ENCODE data around the gene AFF3.

The AFF3 gene

DNA sequence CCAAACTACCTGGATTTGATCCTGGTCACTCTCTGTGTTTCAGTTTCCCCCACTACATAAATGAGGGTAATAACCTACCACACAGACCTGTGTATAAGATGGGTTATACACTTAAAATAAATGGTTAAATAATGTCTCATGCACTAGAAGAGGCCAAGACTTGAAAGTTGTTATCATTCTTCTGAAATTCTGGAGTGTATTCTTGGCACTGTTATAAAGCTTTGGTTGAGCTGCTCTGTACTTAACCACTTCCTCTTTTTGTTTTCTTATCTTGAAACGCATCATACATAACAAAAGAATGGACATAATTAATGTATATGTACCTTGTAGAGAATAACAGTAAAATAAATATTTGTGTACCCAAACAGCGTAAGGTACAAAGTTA is 281.0 kb downstream of the AFF3 start:
- peak; percentile 7 for DNase-seq
- Histone ChIP-seq H3K4me2 (ENCODE audit: low read depth, low read length) (no peak overlapping the region), H3K4me1 (ENCODE audit: low read length) (no peaks in the 10 kb centered on the region), H3F3A (ENCODE audit: insufficient read depth, low read length) (no peaks in the 10 kb centered on the region), H3K27me3 (replicated peaks; ENCODE audit: insufficient read depth, low read length) (no peaks in the 10 kb centered on the region), H4K20me1 (ENCODE audit: insufficient read depth, low read length) (no peaks in the 10 kb centered on the region), H3K36me3 (replicated peaks; ENCODE audit: insufficient read depth, low read length) (no peaks in the 10 kb centered on the region), H3K9me2 (replicated peaks; ENCODE audit: insufficient read depth, low read length) (no peaks in the 10 kb centered on the region), H3K79me2 (ENCODE audit: low read length) (no peaks in the 10 kb centered on the region), H3K4me3 (ENCODE audit: low read length) (no peak overlapping the region), H3K9me3 (replicated peaks; ENCODE audit: insufficient read depth, low read length) (no peaks in the 10 kb centered on the region), H3K9ac (ENCODE audit: low read length) (no peak overlapping the region), H2AFZ (ENCODE audit: low read length) (no peak overlapping the region), H3K27ac (ENCODE audit: low read length) (no peak overlapping the region)
- TF ChIP-seq EZH2 (optimal IDR thresholded peaks at IDR 0.05; ENCODE audit: low read depth, low read length) (no peak), EZH2phosphoT487 (IDR thresholded peaks at IDR 0.05; ENCODE audit: low read length) (no peak)
- TF ChIP-seq, protein P1, sequence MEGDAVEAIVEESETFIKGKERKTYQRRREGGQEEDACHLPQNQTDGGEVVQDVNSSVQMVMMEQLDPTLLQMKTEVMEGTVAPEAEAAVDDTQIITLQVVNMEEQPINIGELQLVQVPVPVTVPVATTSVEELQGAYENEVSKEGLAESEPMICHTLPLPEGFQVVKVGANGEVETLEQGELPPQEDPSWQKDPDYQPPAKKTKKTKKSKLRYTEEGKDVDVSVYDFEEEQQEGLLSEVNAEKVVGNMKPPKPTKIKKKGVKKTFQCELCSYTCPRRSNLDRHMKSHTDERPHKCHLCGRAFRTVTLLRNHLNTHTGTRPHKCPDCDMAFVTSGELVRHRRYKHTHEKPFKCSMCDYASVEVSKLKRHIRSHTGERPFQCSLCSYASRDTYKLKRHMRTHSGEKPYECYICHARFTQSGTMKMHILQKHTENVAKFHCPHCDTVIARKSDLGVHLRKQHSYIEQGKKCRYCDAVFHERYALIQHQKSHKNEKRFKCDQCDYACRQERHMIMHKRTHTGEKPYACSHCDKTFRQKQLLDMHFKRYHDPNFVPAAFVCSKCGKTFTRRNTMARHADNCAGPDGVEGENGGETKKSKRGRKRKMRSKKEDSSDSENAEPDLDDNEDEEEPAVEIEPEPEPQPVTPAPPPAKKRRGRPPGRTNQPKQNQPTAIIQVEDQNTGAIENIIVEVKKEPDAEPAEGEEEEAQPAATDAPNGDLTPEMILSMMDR (IDR thresholded peaks at IDR 0.05; ENCODE audit: low read length): no peak

DNA sequence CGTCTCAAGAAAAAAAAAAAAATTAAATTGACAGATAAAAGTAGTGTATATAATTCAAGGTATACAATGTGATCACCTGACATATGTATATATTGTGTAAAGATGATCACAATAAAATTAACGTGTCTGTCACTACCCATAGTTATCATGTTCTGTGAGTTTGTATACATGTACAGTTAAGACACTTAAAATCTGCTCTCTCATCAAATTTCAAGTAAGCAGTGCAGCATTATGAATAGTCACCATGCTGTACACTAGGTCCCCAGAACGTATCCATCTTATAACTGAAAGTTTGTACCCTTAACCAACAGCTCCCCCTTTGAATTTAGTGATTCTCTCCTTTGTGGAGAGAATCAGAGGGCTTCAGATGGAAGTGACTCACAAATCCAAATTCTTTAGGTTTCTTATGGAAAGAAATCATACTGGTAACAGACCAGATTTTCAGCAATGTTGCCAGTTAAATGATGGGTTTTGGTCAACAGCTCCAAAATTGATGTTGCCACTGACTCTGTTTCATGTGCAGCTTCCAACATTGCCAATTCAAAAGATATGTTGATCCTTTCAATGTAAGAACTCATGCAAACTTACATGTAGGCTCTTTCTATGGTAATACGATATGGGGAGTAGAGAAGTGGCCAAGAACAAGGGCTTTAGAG is 281.5 kb downstream of the AFF3 start:
- H3F3A ChIP-seq (ENCODE audit: insufficient read depth, low read length): no peaks in the 10 kb centered on the region

DNA sequence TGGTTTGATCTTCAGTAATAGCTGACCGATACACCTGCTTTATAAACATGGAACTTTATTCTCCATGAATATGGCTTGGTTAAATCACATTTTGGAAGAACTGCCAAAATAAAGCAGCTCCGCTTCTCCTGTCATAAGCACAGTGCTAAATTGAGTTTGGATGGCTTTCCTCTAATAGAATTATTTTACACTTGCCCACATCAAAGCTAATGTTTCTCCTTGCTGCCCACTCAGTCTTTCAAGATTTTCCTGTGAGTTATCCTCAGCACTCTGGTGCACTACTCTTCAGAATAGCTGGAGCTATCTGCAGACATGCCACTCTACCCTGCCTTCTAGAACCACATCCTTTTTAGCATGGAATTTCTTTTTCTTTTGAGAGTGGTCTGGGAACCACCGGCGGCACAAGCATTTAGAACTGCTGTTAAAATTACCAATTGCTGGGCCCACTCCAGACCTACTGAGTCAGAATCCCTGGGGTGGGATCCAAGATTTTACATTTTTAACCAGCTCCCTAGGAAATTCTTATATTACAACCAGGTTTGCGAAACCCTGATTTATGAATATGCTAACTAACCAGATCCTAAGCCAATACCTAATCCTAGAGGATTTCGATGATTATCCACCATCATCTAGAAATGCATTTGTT is 283.3 kb downstream of the AFF3 start:
- Histone ChIP-seq H3K27ac (ENCODE audit: low read length) (no peak overlapping the region), H3K27me3 (replicated peaks; ENCODE audit: insufficient read depth, low read length) (no peaks in the 10 kb centered on the region), H3K36me3 (replicated peaks; ENCODE audit: insufficient read depth, low read length) (no peaks in the 10 kb centered on the region), H3F3A (ENCODE audit: insufficient read depth, low read length) (no peaks in the 10 kb centered on the region), H3K4me1 (ENCODE audit: low read length) (no peaks in the 10 kb centered on the region), H2AFZ (ENCODE audit: low read length) (no peak overlapping the region), H4K20me1 (ENCODE audit: insufficient read depth, low read length) (no peaks in the 10 kb centered on the region), H3K9me2 (replicated peaks; ENCODE audit: insufficient read depth, low read length) (no peaks in the 10 kb centered on the region), H3K4me3 (ENCODE audit: low read length) (no peak overlapping the region), H3K79me2 (ENCODE audit: low read length) (no peaks in the 10 kb centered on the region), H3K4me2 (ENCODE audit: low read depth, low read length) (no peak overlapping the region), H3K9ac (ENCODE audit: low read length) (no peak overlapping the region), H3K9me3 (replicated peaks; ENCODE audit: insufficient read depth, low read length) (no peaks in the 10 kb centered on the region)
- DNase-seq: no peak
- TF ChIP-seq EZH2 (optimal IDR thresholded peaks at IDR 0.05; ENCODE audit: low read depth, low read length) (no peak), EZH2phosphoT487 (IDR thresholded peaks at IDR 0.05; ENCODE audit: low read length) (no peak)
- TF ChIP-seq, protein P1 (IDR thresholded peaks at IDR 0.05; ENCODE audit: low read length): no peak

More for the DNA sequence above, 281.5 kb downstream of the AFF3 start:
- no peak for TF ChIP-seq EZH2 (optimal IDR thresholded peaks at IDR 0.05; ENCODE audit: low read depth, low read length)
- TF ChIP-seq EZH2phosphoT487 (IDR thresholded peaks at IDR 0.05; ENCODE audit: low read length): no peak
- TF ChIP-seq, protein P1 (IDR thresholded peaks at IDR 0.05; ENCODE audit: low read length): no peak
- no peak overlapping the region for H3K27ac ChIP-seq (ENCODE audit: low read length)
- H3K4me1 ChIP-seq (ENCODE audit: low read length): no peaks in the 10 kb centered on the region
- H4K20me1 ChIP-seq (ENCODE audit: insufficient read depth, low read length): no peaks in the 10 kb centered on the region
- H3K9me2 ChIP-seq (replicated peaks; ENCODE audit: insufficient read depth, low read length): no peaks in the 10 kb centered on the region
- no peaks in the 10 kb centered on the region for H3K9me3 ChIP-seq (replicated peaks; ENCODE audit: insufficient read depth, low read length)
- H3K4me2 ChIP-seq (ENCODE audit: low read depth, low read length): no peak overlapping the region
- H2AFZ ChIP-seq (ENCODE audit: low read length): no peak overlapping the region
- no peaks in the 10 kb centered on the region for H3K27me3 ChIP-seq (replicated peaks; ENCODE audit: insufficient read depth, low read length)
- H3K79me2 ChIP-seq (ENCODE audit: low read length): no peaks in the 10 kb centered on the region
- DNase-seq: no peak
- no peaks in the 10 kb centered on the region for H3K36me3 ChIP-seq (replicated peaks; ENCODE audit: insufficient read depth, low read length)
- H3K4me3 ChIP-seq (ENCODE audit: low read length): no peak overlapping the region
- H3K9ac ChIP-seq (ENCODE audit: low read length): no peak overlapping the region
